Transverse colon (tissue), 4 donors: ENCODE results near the gene CSTB. TPM values are rescaled to one million over a fixed set of nuclear protein-coding genes. Genes with fewer than 3 reads are reported as not detected.

Experiments used
- DNase-seq: peaks from one replicate; pipeline ENCODE4 v3.0.0-alpha.2; 2019
- H3K27ac ChIP-seq, 4 donors: fragments of 200-600 bp; sonication (generic); 2 replicates each; pipeline ENCODE4 v1.5.1; 2016 to 2018; ENCODE audit warnings: inconsistent platforms in 4 of 4
- H3K27me3 ChIP-seq: fragments of 200-600 bp; sonication (generic); 2 replicates; pipeline ENCODE4 v1.5.1; 2017; ENCODE audit warnings: inconsistent platforms
- H3K36me3 ChIP-seq, 4 donors: fragments of 200-600 bp; sonication (generic); 2 replicates each; pipeline ENCODE4 v1.5.1; 2017 to 2019; ENCODE audit warnings: inconsistent platforms in 4 of 4
- H3K4me1 ChIP-seq, 4 donors: fragments of 200-600 bp; sonication (generic); 2 replicates each; pipeline ENCODE4 v1.5.1; 2017 to 2020; ENCODE audit warnings: inconsistent platforms in 4 of 4
- H3K4me3 ChIP-seq, 4 donors: fragments of 200-600 bp; sonication (generic); 1 replicate in 1 of 4; 2 replicates in 3 of 4; pipeline versions ENCODE4 v1.5.1 to v1.6.1; 2017 to 2019; ENCODE audit warnings: inconsistent platforms in 4 of 4
- H3K9me3 ChIP-seq, 2 donors: fragments of 200-600 bp; sonication (generic); 2 replicates each; pipeline ENCODE4 v1.5.1; 2017 to 2019; ENCODE audit warnings: inconsistent platforms in 2 of 2
- EP300 ChIP-seq: sonication (generic); formaldehyde crosslinking; IDR thresholded peaks from one replicate; pipeline ENCODE4 v1.6.1; 2017; ENCODE audit warnings: antibody characterized with exemption, low read depth
- POLR2A ChIP-seq: fragments of 450-650 bp; IDR thresholded peaks from one replicate; pipeline ENCODE4 v1.6.1; 2016; ENCODE audit warnings: antibody characterized with exemption, mild to moderate bottlenecking, moderate library complexity
- POLR2AphosphoS5 ChIP-seq, 3 donors: sonication (generic); formaldehyde crosslinking; IDR thresholded peaks; one replicate each; pipeline ENCODE4 v1.6.1; 2016; ENCODE audit warnings: antibody characterized with exemption in 3 of 3
- WGBS, 2 donors: methylation state at CpG; one replicate each; pipeline ENCODE4 v1.1.5; 2018; ENCODE audit warnings: low coverage in 1 of 2; 5-methylcytosine and 5-hydroxymethylcytosine counted together
- in situ Hi-C, 4 donors: fragments of 200-750 bp; cut with MboI; loops; one replicate each; pipeline versions ENCODE4 v1.15.0 to v1.15.1; 2017; ENCODE audit warnings: low sequenced_read_pairs in 3 of 4, low pct_ligation_motif_present in 1 of 4, low pct_unique_long_range_greater_than_20kb in 1 of 4
- intact Hi-C: fragments of 100-400 bp; cut with DNase I; formaldehyde crosslinking; loops from one replicate; pipeline ENCODE4 v1.15.1; 2023; ENCODE audit warnings: low total_unique reads
- total RNA-seq, 4 donors: library from RNA; depleted of rRNA; stranded (reverse); fragments of >200 nt; gene quantifications; one replicate each; pipeline ENCODE4 v1.1.0, GENCODE V29; 2016
- TF ChIP-seq, protein P1 (sequence below), 5 experiments: fragments of 200-600 bp in 3 of 5; fragments of 450-650 bp in 2 of 5; sonication (generic) in 3 of 5; IDR thresholded peaks; 1 replicate in 2 of 5; 2 replicates in 3 of 5; pipeline ENCODE4 v1.5.1; 2016 to 2017; ENCODE audit warnings: antibody characterized with exemption in 5 of 5, inconsistent platforms in 3 of 5, mild to moderate bottlenecking in 2 of 5, moderate library complexity in 1 of 5

CSTB gene
- total RNA-seq, 4 donors from 2014 or later: 16.1 to 61.7 (median 19.6) TPM

- 71% methylated on average over 22 of the region's 26 CpGs; no CpG with 5 or more reads in 1 of the 2 donors for WGBS, 2 donors
Measured at GRCh38 chr21:43809853-43810504, 33.9 kb upstream of the CSTB start.

GRCh38 chr21:43809346-43809799, 33.3 kb upstream of the CSTB start:
- Histone ChIP-seq H3K4me3 (no peak overlapping the region), H3K27me3 (no peaks in the 10 kb centered on the region), H3K9me3 (no peaks in the 10 kb centered on the region), H3K4me1 (peaks cover 7 to 28% (median 24%) of the 10 kb centered on the region in 4 donors), H3K27ac (no peak overlapping the region), H3K36me3 (no peaks in the 10 kb centered on the region)
- in situ Hi-C loops (loop anchor here in 2 of 4 donors (25.0 kb wide), 2 partner anchors 128 to 178 kb away; no protein-coding TSS in a partner anchor), intact Hi-C loops (no loop called here)
- no peak for DNase-seq
- TF ChIP-seq POLR2AphosphoS5 (IDR thresholded peaks at IDR 0.05) (no peak), EP300 (no peak), POLR2A (no peak)
- TF ChIP-seq, protein P1, sequence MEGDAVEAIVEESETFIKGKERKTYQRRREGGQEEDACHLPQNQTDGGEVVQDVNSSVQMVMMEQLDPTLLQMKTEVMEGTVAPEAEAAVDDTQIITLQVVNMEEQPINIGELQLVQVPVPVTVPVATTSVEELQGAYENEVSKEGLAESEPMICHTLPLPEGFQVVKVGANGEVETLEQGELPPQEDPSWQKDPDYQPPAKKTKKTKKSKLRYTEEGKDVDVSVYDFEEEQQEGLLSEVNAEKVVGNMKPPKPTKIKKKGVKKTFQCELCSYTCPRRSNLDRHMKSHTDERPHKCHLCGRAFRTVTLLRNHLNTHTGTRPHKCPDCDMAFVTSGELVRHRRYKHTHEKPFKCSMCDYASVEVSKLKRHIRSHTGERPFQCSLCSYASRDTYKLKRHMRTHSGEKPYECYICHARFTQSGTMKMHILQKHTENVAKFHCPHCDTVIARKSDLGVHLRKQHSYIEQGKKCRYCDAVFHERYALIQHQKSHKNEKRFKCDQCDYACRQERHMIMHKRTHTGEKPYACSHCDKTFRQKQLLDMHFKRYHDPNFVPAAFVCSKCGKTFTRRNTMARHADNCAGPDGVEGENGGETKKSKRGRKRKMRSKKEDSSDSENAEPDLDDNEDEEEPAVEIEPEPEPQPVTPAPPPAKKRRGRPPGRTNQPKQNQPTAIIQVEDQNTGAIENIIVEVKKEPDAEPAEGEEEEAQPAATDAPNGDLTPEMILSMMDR (IDR thresholded peaks at IDR 0.05): no peak
- 86% methylated on average over 16 of the region's 16 CpGs; no CpG with 5 or more reads in 1 of the 2 donors for WGBS, 2 donors

More at GRCh38 chr21:43809853-43810504, 33.9 kb upstream of the CSTB start:
- TF ChIP-seq, protein P1 (IDR thresholded peaks at IDR 0.05): no peak
- TF ChIP-seq POLR2A (no peak), POLR2AphosphoS5 (IDR thresholded peaks at IDR 0.05) (no peak), EP300 (no peak)
- no peaks in the 10 kb centered on the region for H3K9me3 ChIP-seq
- H3K4me3 ChIP-seq: no peak overlapping the region
- no peak for DNase-seq
- intact Hi-C loops (no loop called here), in situ Hi-C loops (loop anchor here in 2 of 4 donors (25.0 kb wide), 2 partner anchors 127 to 177 kb away; no protein-coding TSS in a partner anchor)
- no peak overlapping the region for H3K27ac ChIP-seq
- H3K27me3 ChIP-seq: no peaks in the 10 kb centered on the region
- H3K36me3 ChIP-seq: no peaks in the 10 kb centered on the region
- H3K4me1 ChIP-seq: peaks cover 7 to 32% (median 27%) of the 10 kb centered on the region in 4 donors

DNA sequence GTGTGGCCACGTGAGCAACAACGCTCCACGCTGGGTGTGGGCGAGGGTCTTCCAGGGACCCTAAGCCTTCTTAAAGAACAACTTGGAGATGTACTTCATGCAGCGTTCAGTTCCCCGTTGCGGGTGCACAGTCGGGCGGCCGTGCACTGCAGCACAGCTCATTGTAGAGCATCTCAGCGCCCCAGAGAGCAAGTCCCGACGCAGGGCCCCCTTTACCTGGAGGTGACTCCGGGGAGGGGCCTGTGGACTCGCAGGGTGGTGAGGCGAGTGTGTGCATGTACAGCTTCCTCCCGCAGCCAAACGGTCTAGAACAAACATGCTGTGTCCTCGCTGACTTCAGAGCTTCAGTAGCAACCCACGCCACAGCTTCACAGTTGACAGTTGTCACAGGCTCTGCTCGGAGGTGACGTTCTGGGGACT, 32.7 kb upstream of the CSTB start:
- WGBS, 2 donors: 86% methylated on average over 22 of the region's 22 CpGs; no CpG with 5 or more reads in 1 of the 2 donors
- intact Hi-C loops (no loop called here), in situ Hi-C loops (loop anchor here in 2 of 4 donors (25.0 kb wide), 2 partner anchors 128 to 178 kb away; no protein-coding TSS in a partner anchor)
- Histone ChIP-seq H3K36me3 (no peaks in the 10 kb centered on the region), H3K9me3 (no peaks in the 10 kb centered on the region), H3K4me1 (peaks cover 7 to 28% (median 23%) of the 10 kb centered on the region in 4 donors), H3K27me3 (no peaks in the 10 kb centered on the region), H3K4me3 (no peak overlapping the region), H3K27ac (no peak overlapping the region)
- TF ChIP-seq POLR2A (no peak), EP300 (no peak), POLR2AphosphoS5 (IDR thresholded peaks at IDR 0.05) (no peak)
- TF ChIP-seq, protein P1 (IDR thresholded peaks at IDR 0.05): no peak
- no peak for DNase-seq

- intact Hi-C loops: no loop called here
- no peaks in the 10 kb centered on the region for H3K9me3 ChIP-seq
- no peak overlapping the region for H3K4me3 ChIP-seq
- no peak for TF ChIP-seq EP300
- TF ChIP-seq POLR2AphosphoS5 (IDR thresholded peaks at IDR 0.05): no peak
- no peak for TF ChIP-seq POLR2A
- TF ChIP-seq, protein P1 (IDR thresholded peaks at IDR 0.05): no peak
- in situ Hi-C loops: loop anchor here in 2 of 4 donors (25.0 kb wide), 2 partner anchors 129 to 179 kb away; no protein-coding TSS in a partner anchor
- no peaks in the 10 kb centered on the region for H3K36me3 ChIP-seq
- DNase-seq: no peak
- no peak overlapping the region for H3K27ac ChIP-seq
- 83% methylated on average over 18 of the region's 18 CpGs; no CpG with 5 or more reads in 1 of the 2 donors for WGBS, 2 donors
- H3K27me3 ChIP-seq: no peaks in the 10 kb centered on the region
- peaks cover 7 to 28% (median 23%) of the 10 kb centered on the region in 4 donors for H3K4me1 ChIP-seq
Measured at GRCh38 chr21:43808367-43808766, 32.3 kb upstream of the CSTB start.
